HUES6 (cell line): Measurements from ENCODE around the gene ACVR1.

Experiments used
- H3K27ac ChIP-seq: 2 replicates; pipeline ENCODE4 v1.7.0; 2013; ENCODE audit warnings: low read depth, mild to moderate bottlenecking, low read length, inconsistent platforms
- H3K27me3 ChIP-seq: 2 replicates; pipeline ENCODE4 v1.6.1; 2013; ENCODE audit warnings: low read length; ENCODE audit not compliant: control insufficient read depth, insufficient read depth
- H3K36me3 ChIP-seq: 2 replicates; pipeline ENCODE4 v1.6.1; 2013; ENCODE audit warnings: low read length; ENCODE audit not compliant: control insufficient read depth, insufficient read depth
- H3K4me1 ChIP-seq: 2 replicates; pipeline ENCODE4 v1.6.1; 2013; ENCODE audit warnings: low read length; ENCODE audit not compliant: control insufficient read depth, insufficient read depth
- H3K4me3 ChIP-seq: 2 replicates; pipeline ENCODE4 v1.5.1; 2013; ENCODE audit warnings: low read depth, low read length
- H3K9ac ChIP-seq: one replicate; pipeline ENCODE4 v1.6.1; 2013; ENCODE audit warnings: mild to moderate bottlenecking, low read length
- H3K9me3 ChIP-seq: 2 replicates; pipeline ENCODE4 v1.6.1; 2013; ENCODE audit warnings: low read depth, low read length; ENCODE audit not compliant: control insufficient read depth, insufficient read depth

The ACVR1 gene

DNA sequence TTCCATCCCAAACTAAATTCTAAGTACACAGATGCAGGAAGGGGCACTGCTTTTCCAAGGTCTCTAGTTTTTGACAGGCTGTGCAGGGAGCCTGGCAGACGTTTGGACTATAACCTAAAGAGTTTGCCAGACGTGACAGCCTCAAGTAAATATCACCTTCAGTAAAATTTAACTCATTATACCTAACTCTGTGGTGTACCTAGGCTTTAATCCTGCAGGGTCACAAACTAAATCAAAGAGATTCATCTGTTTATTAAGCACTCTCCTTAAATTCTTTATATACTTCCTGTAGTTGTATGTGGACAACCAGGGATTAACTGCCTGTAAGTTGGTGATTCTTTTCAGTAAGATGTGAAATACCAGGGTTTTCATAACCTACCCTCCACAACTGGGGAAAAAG, 92.9 kb downstream of the ACVR1 start:
- H3K27me3 ChIP-seq, result no peaks in the 10 kb centered on the region
- no peak overlapping the region for H3K4me3 ChIP-seq
- H3K9ac ChIP-seq, result no peak overlapping the region
- H3K36me3 ChIP-seq, result peaks cover 7% of the 10 kb centered on the region
- H3K27ac ChIP-seq, result no peak overlapping the region
- H3K4me1 ChIP-seq, result peaks cover 42% of the 10 kb centered on the region
- no peaks in the 10 kb centered on the region for H3K9me3 ChIP-seq

DNA sequence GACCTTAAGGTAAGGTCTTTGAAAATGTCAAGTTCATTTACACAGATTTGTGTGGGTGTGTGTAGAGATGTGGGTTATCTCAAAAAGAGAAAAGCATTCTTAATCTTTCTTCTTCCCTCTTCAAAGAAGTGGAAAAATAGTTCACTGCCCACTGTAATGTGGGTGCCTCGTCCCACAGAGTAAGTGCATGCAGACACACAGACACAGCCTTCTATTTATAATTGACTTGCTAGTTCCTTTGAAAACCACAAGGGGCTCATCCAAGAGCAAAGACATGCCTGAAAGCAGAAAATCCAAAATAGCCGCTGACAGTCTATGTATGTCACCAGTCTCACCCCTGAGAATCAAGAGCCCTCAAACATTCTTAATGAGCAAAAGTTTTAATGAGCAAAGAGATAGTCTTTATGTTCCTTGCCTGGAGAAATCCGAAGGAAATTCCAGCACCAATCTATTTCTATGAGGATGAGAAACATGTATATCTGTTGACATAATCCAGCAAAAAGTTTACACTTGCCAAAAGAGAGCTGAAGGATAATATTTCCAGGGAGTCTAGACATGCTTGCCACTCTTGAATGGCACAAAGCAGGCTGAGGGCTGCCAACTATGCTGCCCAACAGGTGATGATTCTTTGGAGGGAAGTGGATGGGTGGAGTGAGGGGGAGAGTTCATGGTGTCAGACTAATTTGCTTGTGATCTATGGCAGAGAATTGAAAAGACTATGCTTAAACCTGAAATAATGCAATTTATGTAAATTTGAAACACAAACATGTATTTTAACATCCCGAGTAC, 93.9 kb downstream of the ACVR1 start:
- no peak overlapping the region for H3K9ac ChIP-seq
- peaks cover 33% of the 10 kb centered on the region for H3K4me1 ChIP-seq
- no peaks in the 10 kb centered on the region for H3K27me3 ChIP-seq
- peaks cover 12% of the 10 kb centered on the region for H3K36me3 ChIP-seq
- H3K27ac ChIP-seq, result no peak overlapping the region
- H3K9me3 ChIP-seq, result no peaks in the 10 kb centered on the region
- no peak overlapping the region for H3K4me3 ChIP-seq

DNA sequence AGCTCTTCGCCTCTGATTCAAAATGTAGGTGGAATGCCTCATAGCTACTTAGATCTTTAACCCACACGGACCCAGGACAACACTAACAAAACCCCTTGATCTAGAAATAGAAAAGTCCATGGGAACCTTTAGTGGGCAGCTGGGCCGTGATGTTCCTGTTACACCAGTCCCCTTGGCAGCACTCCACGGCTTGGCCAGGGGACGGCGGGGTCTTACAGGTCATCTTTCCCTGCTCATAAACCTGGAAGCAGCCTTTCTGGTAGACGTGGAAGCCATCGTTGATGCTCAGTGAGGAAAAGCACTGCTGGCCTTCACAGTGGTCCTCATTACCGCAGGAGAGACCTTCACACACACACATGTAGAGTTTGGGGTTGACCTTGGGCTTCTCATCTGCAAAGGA, 95.9 kb downstream of the ACVR1 start:
- Histone ChIP-seq H3K36me3 (peaks cover 17% of the 10 kb centered on the region), H3K27ac (no peak overlapping the region), H3K27me3 (no peaks in the 10 kb centered on the region), H3K4me1 (peaks cover 14% of the 10 kb centered on the region), H3K9me3 (no peaks in the 10 kb centered on the region), H3K9ac (no peak overlapping the region), H3K4me3 (no peak overlapping the region)

DNA sequence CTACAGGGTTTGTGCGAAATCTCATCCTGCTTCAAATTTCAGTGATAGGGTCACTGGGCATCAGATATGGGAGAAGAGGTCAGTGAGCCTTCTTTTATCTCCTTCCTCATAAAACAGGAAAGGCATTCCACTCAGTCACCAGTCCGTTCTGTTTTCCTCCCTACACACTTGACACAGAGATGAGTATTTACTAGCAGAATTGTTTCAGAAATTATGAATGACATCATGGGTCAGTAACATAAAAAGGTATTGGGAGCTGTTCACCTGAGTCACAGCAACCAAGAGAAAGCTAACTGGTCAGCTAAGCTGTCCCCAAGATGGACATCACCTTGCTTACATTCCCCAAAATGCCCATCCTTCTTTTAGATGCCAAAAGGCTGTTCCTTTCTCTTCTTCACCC, 96.3 kb downstream of the ACVR1 start:
- no peaks in the 10 kb centered on the region for H3K27me3 ChIP-seq
- H3K36me3 ChIP-seq, result peaks cover 17% of the 10 kb centered on the region
- no peak overlapping the region for H3K9ac ChIP-seq
- peaks cover 9% of the 10 kb centered on the region for H3K4me1 ChIP-seq
- no peaks in the 10 kb centered on the region for H3K9me3 ChIP-seq
- no peak overlapping the region for H3K27ac ChIP-seq
- H3K4me3 ChIP-seq, result no peak overlapping the region

DNA sequence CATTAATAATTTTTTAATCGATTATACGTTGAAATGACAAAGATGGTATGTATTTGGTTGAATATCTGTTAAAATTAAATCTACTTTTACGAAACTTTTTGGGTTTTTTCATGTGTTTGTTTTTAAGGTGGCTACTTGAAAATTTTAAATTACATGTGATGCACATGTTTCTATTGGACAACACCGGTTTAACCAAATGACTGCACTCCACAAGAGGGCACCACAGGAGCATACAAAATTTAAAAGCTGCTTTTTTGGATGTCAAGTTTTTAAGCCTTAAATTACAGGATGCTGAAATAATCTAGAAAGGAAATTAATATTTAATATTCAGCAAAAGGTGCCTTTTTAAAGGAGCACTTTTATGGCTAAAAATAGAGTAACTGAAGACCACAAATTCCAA, 98.7 kb downstream of the ACVR1 start:
- Histone ChIP-seq H3K4me3 (no peak overlapping the region), H3K9ac (no peak overlapping the region), H3K36me3 (peaks cover 29% of the 10 kb centered on the region), H3K4me1 (no peaks in the 10 kb centered on the region), H3K27me3 (no peaks in the 10 kb centered on the region), H3K9me3 (no peaks in the 10 kb centered on the region), H3K27ac (no peak overlapping the region)

DNA sequence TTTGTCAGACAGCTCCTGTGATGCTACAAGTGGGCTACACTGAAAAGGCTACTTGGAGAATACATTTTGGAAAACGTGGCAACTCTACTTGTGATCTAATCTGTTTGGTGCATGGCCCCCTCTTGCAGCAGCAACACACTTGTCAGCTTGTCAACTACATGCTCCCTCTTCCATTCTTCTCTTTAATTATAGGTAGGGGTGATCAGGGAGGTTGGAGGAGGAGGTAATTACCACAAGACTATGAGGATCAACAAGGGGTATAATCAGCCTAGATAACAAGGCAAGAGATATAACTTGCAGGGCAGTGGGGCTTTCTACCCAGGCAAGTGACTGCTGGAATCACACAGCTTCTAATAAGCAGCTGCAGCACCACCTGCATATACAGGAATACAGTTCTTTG, 104.9 kb downstream of the ACVR1 start:
- H3K36me3 ChIP-seq, result peaks cover 36% of the 10 kb centered on the region
- no peak overlapping the region for H3K27ac ChIP-seq
- no peak overlapping the region for H3K4me3 ChIP-seq
- no peaks in the 10 kb centered on the region for H3K27me3 ChIP-seq
- no peaks in the 10 kb centered on the region for H3K9me3 ChIP-seq
- no peak overlapping the region for H3K9ac ChIP-seq
- H3K4me1 ChIP-seq, result 0 out of 2 replicates have a peak, but pooled peaks cover 6% of the 10 kb centered on the region

DNA sequence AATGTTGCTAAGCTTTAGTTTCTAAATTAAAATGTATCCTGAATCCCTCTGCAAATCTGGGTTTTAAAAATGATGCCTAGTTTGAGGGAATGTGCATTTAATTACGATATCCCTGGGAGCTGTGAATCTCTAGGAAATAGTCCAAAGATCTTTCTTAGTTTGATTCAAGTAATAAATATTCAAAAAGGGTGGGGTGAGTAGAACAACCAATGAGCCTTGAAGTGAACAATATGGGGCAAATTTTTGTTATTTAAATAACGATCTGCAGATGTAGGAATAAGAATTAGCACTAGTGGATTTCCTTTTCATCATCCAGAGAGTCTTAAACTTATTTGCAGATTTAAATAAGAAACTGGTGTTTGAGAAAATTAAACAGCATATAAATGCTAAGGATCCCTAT, 106.3 kb downstream of the ACVR1 start:
- Histone ChIP-seq H3K27ac (no peak overlapping the region), H3K36me3 (peaks cover 50% of the 10 kb centered on the region), H3K4me3 (no peak overlapping the region), H3K9ac (no peak overlapping the region), H3K27me3 (no peaks in the 10 kb centered on the region), H3K9me3 (no peaks in the 10 kb centered on the region), H3K4me1 (0 out of 2 replicates have a peak, but pooled peaks cover 6% of the 10 kb centered on the region)

DNA sequence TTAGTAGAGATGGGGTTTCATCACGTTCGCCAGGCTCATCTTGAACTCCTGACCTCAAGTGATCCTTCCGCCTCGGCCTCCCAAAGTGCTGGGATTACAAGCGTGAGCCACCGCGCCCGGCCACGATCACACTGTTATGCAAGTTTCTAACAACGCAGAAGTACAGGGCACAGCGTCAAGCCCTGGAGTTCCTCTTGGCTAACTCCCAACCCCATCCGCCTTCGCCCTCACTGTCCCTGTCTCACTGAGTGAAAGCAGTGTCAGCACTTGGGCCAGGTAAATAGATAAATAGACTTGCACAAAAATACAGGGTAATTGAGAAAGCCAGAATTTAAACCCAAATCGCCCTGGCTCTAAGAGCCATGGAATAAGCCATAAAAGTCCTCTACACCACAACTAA, 111.7 kb downstream of the ACVR1 start:
- Histone ChIP-seq H3K4me3 (no peak overlapping the region), H3K36me3 (peaks cover 55% of the 10 kb centered on the region), H3K27me3 (no peaks in the 10 kb centered on the region), H3K4me1 (peaks cover 21% of the 10 kb centered on the region), H3K9ac (no peak overlapping the region), H3K9me3 (no peaks in the 10 kb centered on the region; the same call in 1 of the 2 replicates), H3K27ac (no peak overlapping the region)

DNA sequence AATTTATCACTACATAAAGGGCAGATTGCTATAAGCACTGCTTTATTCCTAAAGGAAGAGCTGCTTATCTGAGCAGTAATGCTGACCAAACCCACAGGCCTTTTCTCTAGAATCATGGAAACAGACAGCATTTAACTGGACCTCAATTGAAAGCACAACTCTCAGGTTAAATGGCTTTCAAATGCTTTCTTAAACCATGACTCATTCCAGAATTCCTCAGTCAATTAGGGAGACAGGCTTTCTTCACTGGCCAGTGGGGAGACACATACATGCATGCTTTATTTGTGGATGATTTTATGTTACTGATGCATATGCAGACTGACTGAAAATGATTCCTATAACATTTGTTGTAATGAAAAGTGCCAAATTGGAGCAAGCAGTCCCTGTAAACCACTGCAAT, 114.6 kb downstream of the ACVR1 start:
- Histone ChIP-seq H3K9ac (no peak overlapping the region), H3K4me1 (peaks cover 22% of the 10 kb centered on the region), H3K4me3 (no peak overlapping the region), H3K9me3 (peaks cover 8% of the 10 kb centered on the region; the same call in 1 of the 2 replicates), H3K36me3 (peaks cover 50% of the 10 kb centered on the region), H3K27me3 (no peaks in the 10 kb centered on the region), H3K27ac (peak overlapping the region; percentile 74; the same call in 1 of the 2 replicates)

DNA sequence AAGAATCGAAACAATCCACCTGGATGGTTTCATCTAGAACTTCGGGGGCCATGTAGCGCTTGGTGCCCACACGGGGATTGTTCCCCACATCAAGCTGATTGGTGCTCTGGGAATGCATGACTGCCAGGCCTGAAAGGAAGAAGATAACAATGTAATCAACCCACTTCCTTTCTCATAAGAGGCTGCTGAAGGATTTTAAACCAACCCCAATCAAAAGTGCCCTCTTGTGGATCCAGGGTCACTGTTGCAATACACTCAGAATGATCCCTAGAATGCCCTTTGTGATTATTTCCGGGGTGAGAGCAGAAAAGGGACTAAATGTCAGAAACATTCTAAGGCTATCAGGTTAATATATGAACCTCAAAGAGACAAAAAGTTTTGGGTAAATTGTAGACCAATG, 115.2 kb downstream of the ACVR1 start:
- Histone ChIP-seq H3K36me3 (peaks cover 44% of the 10 kb centered on the region), H3K27ac (peak overlapping the region; percentile 74; the same call in 1 of the 2 replicates), H3K27me3 (no peaks in the 10 kb centered on the region), H3K9ac (no peak overlapping the region), H3K4me1 (peaks cover 22% of the 10 kb centered on the region), H3K4me3 (no peak overlapping the region), H3K9me3 (peaks cover 10% of the 10 kb centered on the region; the same call in 1 of the 2 replicates)

DNA sequence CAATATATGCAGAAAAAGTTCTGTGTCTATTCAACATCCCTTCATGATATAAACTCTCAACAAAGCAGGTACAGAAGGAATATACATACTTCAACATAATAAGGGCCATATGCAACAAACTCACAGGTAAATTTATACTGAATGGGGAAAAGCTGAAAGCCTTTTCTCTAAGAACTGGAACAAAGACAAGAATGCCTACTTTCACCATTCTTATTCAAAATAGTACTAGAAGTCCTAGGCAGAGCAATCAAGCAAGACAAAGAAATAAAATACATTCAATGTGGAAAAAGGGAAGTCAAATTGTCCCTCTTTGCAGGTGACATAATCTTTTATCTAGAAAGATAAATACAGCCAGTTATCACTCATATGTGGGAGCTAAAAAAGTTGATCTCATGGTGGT, 116.3 kb downstream of the ACVR1 start:
- H3K27ac ChIP-seq, result peak overlapping the region; percentile 74

More for the DNA sequence above, 116.3 kb downstream of the ACVR1 start:
- Histone ChIP-seq H3K27me3 (no peaks in the 10 kb centered on the region), H3K9ac (no peak overlapping the region), H3K4me3 (0 out of 2 replicates have a peak overlapping the region, but pooled peaks have one; percentile 24), H3K4me1 (peaks cover 22% of the 10 kb centered on the region), H3K36me3 (peaks cover 33% of the 10 kb centered on the region), H3K9me3 (peaks cover 11% of the 10 kb centered on the region; the same call in 1 of the 2 replicates)
